ENCODE measurements around the gene ZBTB20. TPM values are rescaled to one million over a fixed set of nuclear protein-coding genes. Genes with fewer than 3 reads are reported as not detected.

The ZBTB20 gene
- total and polyA plus RNA-seq, 10 of the 15 experiments (the other 5 are each of a cell fraction or from before 2014, with no cell fraction given): 0.20 to 5.5 (median 2.2) TPM

GRCh38 chr3:114706591-114707232, 440.4 kb downstream of the ZBTB20 start (continued):
- TF ChIP-seq SIN3A (IDR thresholded peaks at IDR 0.05; ENCODE audit: low read depth, low read length): no peak
- TF ChIP-seq ATF7 (IDR thresholded peaks at IDR 0.05; ENCODE audit: low read depth): peak; percentile 94
- no peak for TF ChIP-seq MYB (IDR thresholded peaks at IDR 0.05; ENCODE audit: borderline replicate concordance, low read depth, low read length)
- peak; percentile 64; the same call in 1 of the 2 replicates for TF ChIP-seq PAX5 (IDR thresholded peaks at IDR 0.05; ENCODE audit: borderline replicate concordance, low read depth, low read length)
- no peak for TF ChIP-seq RB1 (IDR thresholded peaks at IDR 0.05; ENCODE audit: borderline replicate concordance)
- peak; percentile 28; the same call in 1 of the 2 replicates for TF ChIP-seq TCF12 (IDR thresholded peaks at IDR 0.05; ENCODE audit: low read depth, low read length)

- Histone ChIP-seq H3K4me3 (no peak overlapping the region), H2AFZ (ENCODE audit: control insufficient read depth, low read depth, low read length) (no peak overlapping the region), H3K27ac (ENCODE audit: control insufficient read depth, insufficient read depth) (no peak overlapping the region), H3K27me3 (replicated peaks in 1 of 2; ENCODE audit: control insufficient read depth in 2 of 2, insufficient read depth in 2 of 2, low read length in 1 of 2) (no peaks in the 10 kb centered on the region), H3K36me3 (ENCODE audit: control insufficient read depth in 2 of 2, insufficient read depth in 2 of 2, low read length in 1 of 2) (no peaks in the 10 kb centered on the region), H3K9ac (ENCODE audit: control insufficient read depth, insufficient read depth, low read length) (no peak overlapping the region), H3K9me3 (replicated peaks; ENCODE audit: control insufficient read depth, insufficient read depth, low read length) (no peaks in the 10 kb centered on the region), H3K4me2 (ENCODE audit: control insufficient read depth, insufficient read depth) (no peak overlapping the region), H3K79me2 (ENCODE audit: control insufficient read depth, insufficient read depth, low read length) (no peaks in the 10 kb centered on the region), H4K20me1 (ENCODE audit: control insufficient read depth, insufficient read depth) (no peaks in the 10 kb centered on the region), H3K4me1 (ENCODE audit: control insufficient read depth, insufficient read depth, low read length) (no peaks in the 10 kb centered on the region)
- SMC1A ChIA-PET (ENCODE audit: uncharacterized antibody, unreplicated experiment): interaction anchor here (1.7 kb wide), 1 partner anchor 9 kb away, joined by 4 read pairs; no protein-coding TSS in a partner anchor
- DNase-seq (ENCODE audit: low read depth, low spot score) (no peak), FAIRE-seq (no peak), ATAC-seq (no peak)
- RAD21 ChIA-PET (ENCODE audit: unreplicated experiment): interaction anchor here (0.7 kb wide), 1 partner anchor 21 kb away, joined by 4 read pairs; no protein-coding TSS in a partner anchor
- 88% methylated on average over 1 of the region's 1 CpG for WGBS (ENCODE audit: insufficient coverage, insufficient replicate concordance, low lambda C conversion rate, missing lambda C conversion rate)
- CTCF ChIA-PET: interaction anchor here (1.2 kb wide), 1 partner anchor 11 kb away, joined by 3 read pairs; no protein-coding TSS in a partner anchor
- POLR2A ChIA-PET: no interaction called here
- no TSS peak for BruUV-seq (replicated peaks)
- in situ Hi-C loops (cut with MboI): no loop called here
- intact Hi-C loops (cut with micrococcal nuclease; ENCODE audit: unreplicated experiment): no loop called here
- TF ChIP-seq RCOR1 (conservative IDR thresholded peaks at IDR 0.05; ENCODE audit: low read depth, low read length) (no peak), CBFB (IDR thresholded peaks at IDR 0.05; ENCODE audit: low read depth) (no peak), RAD51 (IDR thresholded peaks at IDR 0.05) (no peak), ZBTB4 (CRISPR knock-in tag; IDR thresholded peaks at IDR 0.05) (no peak), POU2F2 (IDR thresholded peaks at IDR 0.05; ENCODE audit: borderline replicate concordance, low read depth, low read length) (no peak), RELB (IDR thresholded peaks at IDR 0.05; ENCODE audit: low read depth) (no peak), ZNF592 (IDR thresholded peaks at IDR 0.05) (no peak)
Observed at GRCh38 chr3:114700637-114701234, 446.4 kb downstream of the ZBTB20 start.
